Measurements from ENCODE around the gene WNK2. TPM values are rescaled to one million over a fixed set of nuclear protein-coding genes. Genes with fewer than 3 reads are reported as not detected.

Gene WNK2
- total RNA-seq, 1 donor from 2014 or later, result 1.1 TPM

- no peak for DNase-seq (ENCODE audit: low spot score)
Observed at GRCh38 chr9:93161786-93162562, 22.0 kb upstream of the WNK2 start.

GRCh38 chr9:93164085-93164484, 19.9 kb upstream of the WNK2 start:
- DNase-seq (ENCODE audit: low spot score), result no peak

GRCh38 chr9:93166699-93167098, 17.2 kb upstream of the WNK2 start:
- DNase-seq (ENCODE audit: low spot score), result no peak

GRCh38 chr9:93167185-93167584, 16.8 kb upstream of the WNK2 start:
- no peak for DNase-seq (ENCODE audit: low spot score)

- no peak for DNase-seq (ENCODE audit: low spot score)
Observed at GRCh38 chr9:93167838-93168237, 16.1 kb upstream of the WNK2 start.

- DNase-seq (ENCODE audit: low spot score), result no peak
Observed at GRCh38 chr9:93168581-93168980, 15.4 kb upstream of the WNK2 start.

- no peak for DNase-seq (ENCODE audit: low spot score)
Observed at GRCh38 chr9:93169444-93169843, 14.5 kb upstream of the WNK2 start.

GRCh38 chr9:93170571-93170970, 13.4 kb upstream of the WNK2 start:
- DNase-seq (ENCODE audit: low spot score), result no peak

- no peak for DNase-seq (ENCODE audit: low spot score)
Observed at GRCh38 chr9:93171261-93171990, 12.5 kb upstream of the WNK2 start.

GRCh38 chr9:93172666-93173364, 11.1 kb upstream of the WNK2 start:
- no peak for DNase-seq (ENCODE audit: low spot score)

GRCh38 chr9:93173365-93174051, 10.4 kb upstream of the WNK2 start:
- no peak for DNase-seq (ENCODE audit: low spot score)

GRCh38 chr9:93174976-93175375, 9.0 kb upstream of the WNK2 start:
- no peak for DNase-seq (ENCODE audit: low spot score)

GRCh38 chr9:93177676-93178075, 6.3 kb upstream of the WNK2 start:
- no peak for DNase-seq (ENCODE audit: low spot score)

GRCh38 chr9:93178851-93179786, 4.8 kb upstream of the WNK2 start:
- no peak for DNase-seq (ENCODE audit: low spot score)

- DNase-seq (ENCODE audit: low spot score), result no peak
Observed at GRCh38 chr9:93180938-93181337, 3.0 kb upstream of the WNK2 start.

- DNase-seq (ENCODE audit: low spot score), result no peak
Observed at GRCh38 chr9:93181672-93182435, 2.1 kb upstream of the WNK2 start.

- no peak for DNase-seq (ENCODE audit: low spot score)
Observed at GRCh38 chr9:93182572-93182971, 1.4 kb upstream of the WNK2 start.

GRCh38 chr9:93183131-93183662, 742 bp upstream of the WNK2 start:
- DNase-seq (ENCODE audit: low spot score), result no peak

Data from mesenteric fat pad (tissue), 1 donor.